RWPE2 (cell line): ENCODE results near the gene ROBO1.

Experiments
- ATAC-seq: fragments of 200-7000 bp; cut with Tn5 transposase; 3 replicates; pipeline ENCODE4 v1.9.1; 2021; ENCODE audit warnings: low read depth
- DNase-seq: peaks from one replicate; pipeline ENCODE4 v3.0.0-alpha.2; 2020; ENCODE audit warnings: low spot score
- H3K27ac ChIP-seq: fragments of 450-650 bp; 2 replicates; pipeline ENCODE4 v1.5.1; 2017; ENCODE audit warnings: mild to moderate bottlenecking; ENCODE audit not compliant: poor library complexity, severe bottlenecking
- H3K27me3 ChIP-seq: fragments of 250-450 bp; sonication (Bioruptor Pico); 2 replicates; pipeline ENCODE4 v1.5.1; 2021; ENCODE audit warnings: mild to moderate bottlenecking, moderate library complexity; ENCODE audit not compliant: insufficient read depth, poor library complexity, severe bottlenecking
- H3K36me3 ChIP-seq: fragments of 250-450 bp; sonication (Bioruptor Pico); 2 replicates; pipeline ENCODE4 v1.5.1; 2020; ENCODE audit warnings: low read depth, mild to moderate bottlenecking, moderate library complexity
- H3K4me1 ChIP-seq: fragments of 250-450 bp; sonication (Bioruptor Pico); 2 replicates; pipeline ENCODE4 v1.5.1; 2021; ENCODE audit warnings: mild to moderate bottlenecking, moderate library complexity; ENCODE audit not compliant: insufficient read depth, poor library complexity, severe bottlenecking
- H3K4me3 ChIP-seq: fragments of 250-450 bp; sonication (Bioruptor Pico); 2 replicates; pipeline ENCODE4 v1.5.1; 2021; ENCODE audit warnings: mild to moderate bottlenecking, moderate library complexity; ENCODE audit not compliant: severe bottlenecking
- H3K9me3 ChIP-seq: fragments of 250-450 bp; sonication (Bioruptor Pico); 2 replicates; pipeline ENCODE4 v1.5.1; 2021; ENCODE audit warnings: mild to moderate bottlenecking, moderate library complexity; ENCODE audit not compliant: severe bottlenecking
- CTCF ChIP-seq: fragments of 450-650 bp; IDR thresholded peaks from one replicate; pipeline ENCODE4 v1.5.1; 2017; ENCODE audit warnings: mild to moderate bottlenecking, moderate library complexity; ENCODE audit not compliant: poor library complexity, severe bottlenecking

Gene ROBO1

GRCh38 chr3:79067734-79068133 is 700.1 kb downstream of the ROBO1 start:
- TF ChIP-seq CTCF, result no peak
- DNase-seq (no peak), ATAC-seq (no peak)
- Histone ChIP-seq H3K27ac (no peak overlapping the region), H3K27me3 (no peaks in the 10 kb centered on the region), H3K4me3 (no peak overlapping the region), H3K4me1 (no peaks in the 10 kb centered on the region), H3K36me3 (no peaks in the 10 kb centered on the region), H3K9me3 (no peaks in the 10 kb centered on the region)

- H3K27ac ChIP-seq, result no peak overlapping the region
- TF ChIP-seq CTCF, result no peak
- no peaks in the 10 kb centered on the region for H3K27me3 ChIP-seq
- H3K4me3 ChIP-seq, result no peak overlapping the region
- ATAC-seq (no peak), DNase-seq (no peak)
- H3K9me3 ChIP-seq, result no peaks in the 10 kb centered on the region
- H3K4me1 ChIP-seq, result no peaks in the 10 kb centered on the region
- no peaks in the 10 kb centered on the region for H3K36me3 ChIP-seq
Measured at GRCh38 chr3:79066481-79066880, 701.3 kb downstream of the ROBO1 start.

GRCh38 chr3:79063624-79064023 is 704.2 kb downstream of the ROBO1 start:
- no peaks in the 10 kb centered on the region for H3K4me1 ChIP-seq
- no peak for TF ChIP-seq CTCF
- no peaks in the 10 kb centered on the region for H3K36me3 ChIP-seq
- H3K9me3 ChIP-seq, result no peaks in the 10 kb centered on the region
- H3K27ac ChIP-seq, result no peak overlapping the region
- H3K4me3 ChIP-seq, result no peak overlapping the region
- DNase-seq (no peak), ATAC-seq (no peak)
- no peaks in the 10 kb centered on the region for H3K27me3 ChIP-seq

DNA sequence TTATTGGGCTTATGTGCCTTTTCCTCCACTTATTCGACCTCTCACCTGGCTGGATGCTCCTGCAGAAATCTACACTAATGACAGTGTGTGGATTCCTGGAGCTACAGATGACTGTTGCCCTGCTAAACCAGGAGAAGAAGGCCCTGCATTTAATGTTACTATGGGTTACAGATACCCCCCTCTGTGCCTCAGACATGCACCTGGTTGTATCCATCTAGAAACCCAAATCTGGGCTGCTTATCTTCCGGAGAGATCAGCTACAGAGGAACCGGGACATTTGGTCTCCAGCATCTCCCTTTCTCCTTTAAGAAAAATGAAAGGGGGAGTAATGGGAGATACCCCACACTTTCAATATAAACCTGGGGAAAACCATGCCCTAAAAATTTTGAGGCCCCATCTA is 710.0 kb downstream of the ROBO1 start:
- H3K9me3 ChIP-seq, result no peaks in the 10 kb centered on the region
- H3K4me1 ChIP-seq, result no peaks in the 10 kb centered on the region
- ATAC-seq, result no peak
- no peaks in the 10 kb centered on the region for H3K36me3 ChIP-seq
- no peak for TF ChIP-seq CTCF
- no peaks in the 10 kb centered on the region for H3K27me3 ChIP-seq
- no peak overlapping the region for H3K27ac ChIP-seq
- H3K4me3 ChIP-seq, result no peak overlapping the region
- DNase-seq, result no peak

- peaks cover 4% of the 10 kb centered on the region for H3K9me3 ChIP-seq
- H3K4me1 ChIP-seq, result no peaks in the 10 kb centered on the region
- DNase-seq, result no peak
- ATAC-seq, result no peak
- H3K4me3 ChIP-seq, result no peak overlapping the region
- no peaks in the 10 kb centered on the region for H3K36me3 ChIP-seq
- no peaks in the 10 kb centered on the region for H3K27me3 ChIP-seq
- no peak for TF ChIP-seq CTCF
- no peak overlapping the region for H3K27ac ChIP-seq
Measured at GRCh38 chr3:79056498-79056897, 711.3 kb downstream of the ROBO1 start.
